ENCODE measurements around the gene PLXDC1. TPM values are rescaled to one million over a fixed set of nuclear protein-coding genes. Genes with fewer than 3 reads are reported as not detected.

The PLXDC1 gene
- total and polyA plus RNA-seq, 2 of the 8 experiments (the other 6 are each of a cell fraction or from before 2014, with no cell fraction given), result 4.1 to 14.6 TPM

- TF ChIP-seq SRF (IDR thresholded peaks at IDR 0.05; ENCODE audit: low read depth, low read length), result no peak
- peak; percentile 87 to 92 (median 91) for TF ChIP-seq CTCF (IDR thresholded peaks at IDR 0.05; ENCODE audit: control extremely low read depth in 1 of 3, insufficient read depth in 1 of 3, low read depth in 1 of 3, low read length in 3 of 3)
- no peak for TF ChIP-seq CBX5 (IDR thresholded peaks at IDR 0.05; ENCODE audit: low read depth, low read length)
- TF ChIP-seq MAX (IDR thresholded peaks at IDR 0.05), result 0 out of 2 replicates have a peak, but pooled peaks have one; percentile 29
- no peak for TF ChIP-seq TAF1 (IDR thresholded peaks at IDR 0.05; ENCODE audit: low read depth, low read length)
- no peak for TF ChIP-seq GTF2F1 (IDR thresholded peaks at IDR 0.05; ENCODE audit: borderline replicate concordance, low read depth, low read length)
- no peak for TF ChIP-seq CBX8 (IDR thresholded peaks at IDR 0.05; ENCODE audit: borderline replicate concordance, low read depth, low read length)
- TF ChIP-seq SIRT6 (IDR thresholded peaks at IDR 0.05; ENCODE audit: low read length), result no peak
- 0 out of 2 replicates have a peak, but pooled peaks have one; percentile 6 for TF ChIP-seq CHD2 (IDR thresholded peaks at IDR 0.05; ENCODE audit: low read length)
- TF ChIP-seq KDM4A (IDR thresholded peaks at IDR 0.05; ENCODE audit: low read depth, low read length, severe bottlenecking), result no peak
- TF ChIP-seq TEAD4 (IDR thresholded peaks at IDR 0.05; ENCODE audit: low read depth, low read length), result no peak; the same call in 1 of the 2 replicates
- TF ChIP-seq POLR2AphosphoS5 (IDR thresholded peaks at IDR 0.05; ENCODE audit: low read depth, low read length), result peak; percentile 59; the same call in 1 of the 2 replicates
- TF ChIP-seq, protein P1, sequence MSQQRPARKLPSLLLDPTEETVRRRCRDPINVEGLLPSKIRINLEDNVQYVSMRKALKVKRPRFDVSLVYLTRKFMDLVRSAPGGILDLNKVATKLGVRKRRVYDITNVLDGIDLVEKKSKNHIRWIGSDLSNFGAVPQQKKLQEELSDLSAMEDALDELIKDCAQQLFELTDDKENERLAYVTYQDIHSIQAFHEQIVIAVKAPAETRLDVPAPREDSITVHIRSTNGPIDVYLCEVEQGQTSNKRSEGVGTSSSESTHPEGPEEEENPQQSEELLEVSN (IDR thresholded peaks at IDR 0.05), result no peak
- TF ChIP-seq JUND (IDR thresholded peaks at IDR 0.05; ENCODE audit: low read length), result peak; percentile 38; the same call in 1 of the 2 replicates
- no peak for TF ChIP-seq BRCA1 (IDR thresholded peaks at IDR 0.05; ENCODE audit: low read depth, low read length)
- TF ChIP-seq SP4 (IDR thresholded peaks at IDR 0.05; ENCODE audit: low read length), result 0 out of 2 replicates have a peak, but pooled peaks have one; percentile 42
- TF ChIP-seq BCL11A (IDR thresholded peaks at IDR 0.05; ENCODE audit: low read depth in 2 of 2, low read length in 2 of 2), result no peak
- TF ChIP-seq SIX5 (IDR thresholded peaks at IDR 0.05; ENCODE audit: low read depth, low read length), result no peak
- TF ChIP-seq POLR2A (IDR thresholded peaks at IDR 0.05; ENCODE audit: control extremely low read depth in 1 of 2, low read depth in 2 of 2, low read length in 2 of 2), result peak in 1 of 2 experiments; percentile 60; a peak in 1 of 3 replicates
- no peak for TF ChIP-seq NRF1 (IDR thresholded peaks at IDR 0.05; ENCODE audit: low read depth, low read length)
- no peak for TF ChIP-seq SAP30 (IDR thresholded peaks at IDR 0.05; ENCODE audit: insufficient read depth, insufficient replicate concordance, low read length)
- TF ChIP-seq JUN (IDR thresholded peaks at IDR 0.05; ENCODE audit: low read depth, low read length), result no peak
Observed at GRCh38 chr17:39174920-39175694, 23.7 kb upstream of the PLXDC1 start (continued).

Data from H1 (cell line).